NCI-H1417 treated with DMSO at 0.1 percent for 48 hours (cell line): Measurements from ENCODE around the gene RAPGEF2.
"Not testable (repeated sequence)": the region's sequence is repeated elsewhere in the genome, so short reads cannot be mapped to it uniquely, and the experiment has no call there.

Source experiments
- DNase-seq: peaks from one replicate; lab custom pipeline; 2025; lab: John Stamatoyannopoulos, UW

The RAPGEF2 gene

GRCh38 chr4:159239629-159240028 lies 136.8 kb downstream of the RAPGEF2 start:
- DNase-seq, result no peak

GRCh38 chr4:159240046-159240445 lies 137.2 kb downstream of the RAPGEF2 start:
- DNase-seq, result no peak

DNA sequence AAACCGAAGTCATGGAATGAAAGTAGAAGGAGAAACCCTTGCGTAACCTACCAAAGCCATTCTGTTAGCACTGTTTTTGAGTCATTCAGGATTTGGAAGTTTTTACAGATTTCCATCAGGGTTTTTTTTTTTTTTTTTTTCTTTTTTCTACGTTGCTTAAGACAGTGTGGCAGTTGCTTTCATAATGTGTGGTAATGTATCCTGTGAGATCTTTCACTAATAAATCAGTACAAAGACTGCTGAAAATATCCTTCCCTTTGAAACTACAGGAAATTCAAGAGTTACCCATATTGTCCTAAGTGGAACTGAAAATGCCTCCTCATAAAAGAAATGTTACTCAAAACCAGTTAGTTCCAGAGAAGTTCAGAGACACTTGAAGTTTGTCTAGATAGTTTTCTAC lies 137.8 kb downstream of the RAPGEF2 start:
- DNase-seq, result no peak

GRCh38 chr4:159242427-159242826 lies 139.5 kb downstream of the RAPGEF2 start:
- no peak for DNase-seq

DNA sequence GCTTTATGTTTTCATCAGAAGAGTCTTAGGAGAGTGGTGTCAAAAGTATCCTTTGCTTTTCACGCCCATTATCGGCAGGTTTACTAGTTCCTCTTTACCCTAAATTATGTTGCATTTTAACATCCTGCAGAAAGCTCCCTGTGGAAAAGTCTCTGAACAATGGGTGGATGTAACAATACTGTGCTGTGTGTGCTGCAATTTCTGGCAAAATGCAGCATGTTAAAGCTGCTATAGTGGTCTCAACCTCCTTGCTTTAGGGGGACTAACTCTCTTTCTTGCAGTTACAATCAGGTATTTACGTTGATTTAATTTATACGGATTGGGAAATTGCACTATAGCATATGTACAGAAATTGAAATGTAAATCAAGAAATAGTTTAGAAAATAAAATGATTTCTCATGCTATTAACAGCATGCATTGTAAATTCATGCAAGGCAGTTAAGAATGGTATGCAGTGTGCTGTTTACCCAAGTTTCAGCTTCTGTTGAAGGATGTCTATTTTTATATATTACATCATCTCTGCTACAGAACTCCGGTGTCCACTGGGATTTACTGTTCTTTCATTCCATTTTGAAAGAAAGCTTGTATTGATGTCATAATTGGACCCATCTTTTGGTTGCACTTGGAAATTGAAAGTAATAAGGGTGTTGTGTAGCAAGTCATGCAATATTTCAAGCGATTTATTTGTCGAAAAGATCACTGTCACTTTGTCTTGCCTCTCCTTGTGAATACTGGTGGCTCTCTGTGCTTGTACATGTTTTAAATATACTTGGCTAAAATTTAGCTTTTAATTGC lies 145.7 kb downstream of the RAPGEF2 start:
- no peak for DNase-seq

DNA sequence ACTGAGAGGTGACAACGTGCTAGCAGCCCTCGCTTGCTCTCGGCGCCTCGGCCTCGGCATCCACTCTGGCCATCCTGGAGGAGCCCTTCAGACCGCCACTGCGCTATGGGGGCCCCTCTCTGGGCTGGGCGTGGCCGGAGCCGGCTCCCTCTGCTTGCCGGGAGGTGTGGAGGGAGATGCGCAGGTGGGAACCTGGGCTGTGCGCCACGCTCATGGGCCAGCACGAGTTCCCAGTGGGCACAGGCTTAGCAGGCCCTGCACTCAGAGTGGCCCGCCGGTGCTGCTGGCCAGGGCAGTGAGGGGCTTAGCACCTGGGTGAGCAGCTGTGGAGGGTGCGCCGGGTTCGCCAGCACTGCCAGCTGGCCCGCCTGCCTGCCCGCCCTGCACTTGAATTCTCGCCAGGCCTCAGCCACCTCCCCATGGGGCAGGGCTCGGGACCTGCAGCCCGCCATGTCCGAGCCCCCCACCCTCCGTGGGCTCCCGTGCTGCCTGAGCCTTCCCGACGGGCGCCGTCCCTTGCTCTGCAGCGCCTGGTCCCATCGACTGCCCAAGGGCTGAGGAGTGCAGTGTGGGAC lies 148.0 kb downstream of the RAPGEF2 start:
- DNase-seq, result no peak

- DNase-seq, result not testable (repeated sequence)
Measured at GRCh38 chr4:159251580-159251979, 148.7 kb downstream of the RAPGEF2 start.

GRCh38 chr4:159252491-159252890 lies 149.6 kb downstream of the RAPGEF2 start:
- no peak for DNase-seq

DNA sequence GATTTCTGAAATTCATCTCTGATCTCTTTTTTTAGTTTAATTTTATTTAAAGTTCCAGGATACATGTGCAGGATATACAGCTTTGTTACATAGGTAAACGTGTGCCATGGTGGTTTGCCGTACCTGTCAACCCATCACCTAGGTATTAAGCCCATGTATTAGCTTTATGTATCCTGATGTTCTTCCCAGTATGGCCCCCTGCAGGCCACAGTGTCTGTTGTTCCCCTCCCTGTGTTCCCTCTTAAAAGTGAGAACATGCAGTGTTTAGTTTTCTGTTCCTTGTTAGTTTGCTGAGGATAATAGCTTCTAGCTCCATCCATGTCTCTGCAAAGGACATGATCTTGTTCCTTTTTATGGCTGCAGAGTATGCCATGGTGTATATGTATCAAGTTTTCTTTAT lies 153.2 kb downstream of the RAPGEF2 start:
- DNase-seq, result no peak

GRCh38 chr4:159258889-159259560 lies 156.1 kb downstream of the RAPGEF2 start:
- DNase-seq, result no peak

- no peak for DNase-seq
Measured at GRCh38 chr4:159264057-159264456, 161.2 kb downstream of the RAPGEF2 start.

DNA sequence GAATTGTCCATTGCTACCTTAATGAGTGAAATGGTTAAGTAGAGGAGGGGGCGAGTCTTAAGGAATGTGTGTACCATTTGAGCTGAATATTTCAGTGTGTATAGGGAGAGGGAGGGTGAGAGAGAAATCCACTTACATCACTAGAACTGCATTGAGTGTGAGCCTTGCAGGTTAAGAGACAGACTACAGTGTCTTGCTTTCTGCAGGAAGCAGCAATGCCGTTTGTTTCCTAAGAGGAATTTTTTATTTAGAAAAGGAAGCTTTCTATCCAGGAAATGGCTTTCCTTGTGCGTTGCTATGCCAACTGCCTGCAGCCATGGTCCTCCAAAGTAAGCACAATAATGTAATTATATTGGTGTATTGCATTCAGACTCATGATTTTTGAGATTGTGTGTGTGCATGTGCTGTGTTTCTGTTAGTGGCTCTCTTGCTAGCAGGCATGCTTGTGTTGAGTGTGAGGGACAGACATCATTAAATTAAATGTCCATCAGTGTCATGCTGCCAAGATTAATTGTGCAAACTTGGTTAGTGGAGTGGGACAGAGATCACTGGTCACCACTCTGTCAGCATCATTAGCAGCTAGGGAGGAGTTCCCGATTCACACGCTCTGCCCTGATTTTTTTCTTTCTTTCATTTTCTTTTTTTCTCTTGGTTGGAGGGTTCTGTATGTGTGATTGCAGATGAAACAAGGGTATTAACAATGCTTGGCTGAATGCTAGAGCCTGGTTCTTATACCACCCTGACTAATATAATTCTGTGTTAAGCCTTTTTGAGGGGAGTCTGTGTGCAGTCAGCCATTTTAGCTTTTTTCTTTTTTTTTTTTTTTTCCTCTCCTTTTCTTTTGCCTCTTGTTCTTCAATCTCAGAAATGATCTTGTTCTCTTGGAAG lies 164.3 kb downstream of the RAPGEF2 start:
- DNase-seq, result no peak

DNA sequence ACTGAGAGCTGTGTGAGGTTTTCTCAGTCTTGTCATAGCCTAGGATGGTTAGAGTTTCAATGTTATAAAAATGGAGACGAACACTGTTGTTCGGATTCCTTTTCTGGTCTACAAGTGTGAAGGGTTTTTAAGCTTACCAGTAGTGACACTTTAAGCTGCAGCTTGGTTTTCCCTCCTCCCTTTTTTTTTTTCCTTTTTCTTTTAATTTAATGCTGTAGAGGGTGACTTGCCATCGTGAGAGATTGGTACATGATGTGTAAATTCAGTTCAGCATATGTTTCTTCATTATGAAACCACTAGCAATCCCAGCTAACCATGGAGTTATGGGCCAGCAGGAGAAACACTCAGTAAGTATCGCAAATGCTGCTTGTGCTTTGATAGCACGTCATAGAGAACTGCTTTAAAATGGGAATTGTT lies 165.0 kb downstream of the RAPGEF2 start:
- no peak for DNase-seq

GRCh38 chr4:159268607-159269006 lies 165.7 kb downstream of the RAPGEF2 start:
- no peak for DNase-seq

DNA sequence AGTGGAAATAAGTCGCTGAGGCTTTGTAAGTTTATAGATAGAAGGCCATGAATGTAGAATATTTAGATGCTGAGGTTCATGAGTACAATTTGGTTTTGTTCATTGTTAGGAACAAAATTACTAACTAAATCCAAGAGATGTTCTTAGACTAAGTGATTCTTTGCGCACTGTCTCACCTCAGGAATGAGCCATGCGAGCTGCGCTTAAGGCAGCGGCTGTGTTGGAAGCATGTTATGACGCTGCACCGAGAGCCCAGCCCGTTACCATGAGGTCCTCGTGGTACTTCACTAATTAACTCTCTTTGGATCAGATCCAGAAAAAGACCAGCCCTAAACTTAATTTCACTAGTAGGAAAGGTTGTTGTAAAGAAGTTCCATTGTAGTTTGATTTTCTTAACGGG lies 166.2 kb downstream of the RAPGEF2 start:
- no peak for DNase-seq

GRCh38 chr4:159269956-159270355 lies 167.1 kb downstream of the RAPGEF2 start:
- DNase-seq, result no peak

GRCh38 chr4:159271856-159272255 lies 169.0 kb downstream of the RAPGEF2 start:
- no peak for DNase-seq

- no peak for DNase-seq
Measured at GRCh38 chr4:159272273-159273140, 169.6 kb downstream of the RAPGEF2 start.

GRCh38 chr4:159273141-159273438 lies 170.2 kb downstream of the RAPGEF2 start:
- no peak for DNase-seq

DNA sequence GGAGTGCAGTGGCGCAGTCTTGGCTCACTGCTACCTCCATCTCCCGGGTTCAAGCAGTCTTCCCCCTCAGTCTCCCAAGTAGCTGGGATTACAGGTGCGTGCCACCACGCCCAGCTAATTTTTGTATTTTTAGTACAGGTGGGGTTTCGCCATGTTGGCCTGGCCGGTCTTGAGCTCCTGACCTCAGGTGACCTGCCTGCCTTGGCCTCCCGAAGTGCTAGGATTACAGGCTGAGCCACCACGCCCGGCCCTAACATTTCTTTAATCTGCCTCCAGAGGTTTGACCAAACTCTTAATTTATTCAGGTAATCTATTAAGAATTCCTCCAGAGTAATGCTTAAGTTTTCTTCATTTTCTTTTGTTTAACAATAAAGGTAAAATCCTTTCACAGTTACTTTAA lies 171.0 kb downstream of the RAPGEF2 start:
- DNase-seq, result no peak

GRCh38 chr4:159278399-159278798 lies 175.5 kb downstream of the RAPGEF2 start:
- no peak for DNase-seq
